ENCODE results near the gene ASAH2. TPM values are rescaled to one million over a fixed set of nuclear protein-coding genes. Genes with fewer than 3 reads are reported as not detected.
A peak's percentile ranks its signal among the peaks of the same experiment; 100 is the strongest.

ASAH2 gene
- 1 to 10 TPM in 1 of 2 donors, under 1 TPM in 1; 0.75 to 1.0 TPM for total RNA-seq
- 1 to 10 TPM; 1.0 to 3.0 TPM for polyA plus RNA-seq

GRCh38 chr10:50251394-50251793 lies at the start of gene ASAH2:
Gene ASAH2, minus strand, starts transcription at chr10:50251516. Its CDS starts 2,906 bp downstream, at chr10:50248610.
- H3K9me3 ChIP-seq (ENCODE audit: control insufficient read depth in 4 of 4, low read length in 3 of 4) = no peaks in the 10 kb centered on the region
- no peak within 1 kb of the TSS for H3K4me3 ChIP-seq (ENCODE audit: low read depth in 1 of 3, low read length in 3 of 3)

More at GRCh38 chr10:50251394-50251793, at the start of gene ASAH2:
- 39% methylated on average over 1 of the region's 1 CpG for WGBS
- no peak within 1 kb of the TSS for H3K9ac ChIP-seq (ENCODE audit: low read depth in 1 of 2, low read length in 2 of 2)
- no peak for DNase-seq (ENCODE audit: low spot score)
- no peaks in the 10 kb centered on the region for H3K36me3 ChIP-seq (ENCODE audit: control insufficient read depth in 4 of 4, insufficient read depth in 3 of 4, low read depth in 1 of 4, low read length in 3 of 4)
- H3K27me3 ChIP-seq (ENCODE audit: control insufficient read depth in 4 of 4, insufficient read depth in 4 of 4, low read length in 3 of 4) = no peaks in the 10 kb centered on the region
- H3K4me1 ChIP-seq (ENCODE audit: control insufficient read depth in 4 of 4, insufficient read depth in 4 of 4, low read length in 3 of 4) = peaks cover 4 to 35% (median 28%) of the 10 kb centered on the region in 4 donors
- H3K27ac ChIP-seq (ENCODE audit: low read depth in 1 of 2, low read length in 2 of 2) = peak within 1 kb of the TSS; percentile 17 to 27
- TF ChIP-seq HNF4A (conservative IDR thresholded peaks at IDR 0.05) (peak; percentile 53 to 65), YY1 (IDR thresholded peaks at IDR 0.05) (peak; percentile 9), SP1 (IDR thresholded peaks at IDR 0.05) (peak; percentile 39), EGR1 (IDR thresholded peaks at IDR 0.05; ENCODE audit: low read depth in 2 of 2) (no peak), HNF4G (IDR thresholded peaks at IDR 0.05) (no peak), GABPA (IDR thresholded peaks at IDR 0.05 in 1 of 2, conservative IDR thresholded peaks at IDR 0.05 in 1 of 2) (no peak), RAD21 (IDR thresholded peaks at IDR 0.05) (no peak), NR2F2 (IDR thresholded peaks at IDR 0.05) (no peak), TAF1 (conservative IDR thresholded peaks at IDR 0.05) (no peak), JUND (IDR thresholded peaks at IDR 0.05) (no peak), FOXA2 (IDR thresholded peaks at IDR 0.05) (no peak), ATF3 (IDR thresholded peaks at IDR 0.05) (no peak), RXRA (IDR thresholded peaks at IDR 0.05) (peak; percentile 30 to 53), FOXA1 (IDR thresholded peaks at IDR 0.05) (no peak), ZBTB33 (IDR thresholded peaks at IDR 0.05) (no peak)
- TF ChIP-seq, protein P1, sequence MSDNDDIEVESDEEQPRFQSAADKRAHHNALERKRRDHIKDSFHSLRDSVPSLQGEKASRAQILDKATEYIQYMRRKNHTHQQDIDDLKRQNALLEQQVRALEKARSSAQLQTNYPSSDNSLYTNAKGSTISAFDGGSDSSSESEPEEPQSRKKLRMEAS (IDR thresholded peaks at IDR 0.05) = no peak
- TF ChIP-seq, protein P2, sequence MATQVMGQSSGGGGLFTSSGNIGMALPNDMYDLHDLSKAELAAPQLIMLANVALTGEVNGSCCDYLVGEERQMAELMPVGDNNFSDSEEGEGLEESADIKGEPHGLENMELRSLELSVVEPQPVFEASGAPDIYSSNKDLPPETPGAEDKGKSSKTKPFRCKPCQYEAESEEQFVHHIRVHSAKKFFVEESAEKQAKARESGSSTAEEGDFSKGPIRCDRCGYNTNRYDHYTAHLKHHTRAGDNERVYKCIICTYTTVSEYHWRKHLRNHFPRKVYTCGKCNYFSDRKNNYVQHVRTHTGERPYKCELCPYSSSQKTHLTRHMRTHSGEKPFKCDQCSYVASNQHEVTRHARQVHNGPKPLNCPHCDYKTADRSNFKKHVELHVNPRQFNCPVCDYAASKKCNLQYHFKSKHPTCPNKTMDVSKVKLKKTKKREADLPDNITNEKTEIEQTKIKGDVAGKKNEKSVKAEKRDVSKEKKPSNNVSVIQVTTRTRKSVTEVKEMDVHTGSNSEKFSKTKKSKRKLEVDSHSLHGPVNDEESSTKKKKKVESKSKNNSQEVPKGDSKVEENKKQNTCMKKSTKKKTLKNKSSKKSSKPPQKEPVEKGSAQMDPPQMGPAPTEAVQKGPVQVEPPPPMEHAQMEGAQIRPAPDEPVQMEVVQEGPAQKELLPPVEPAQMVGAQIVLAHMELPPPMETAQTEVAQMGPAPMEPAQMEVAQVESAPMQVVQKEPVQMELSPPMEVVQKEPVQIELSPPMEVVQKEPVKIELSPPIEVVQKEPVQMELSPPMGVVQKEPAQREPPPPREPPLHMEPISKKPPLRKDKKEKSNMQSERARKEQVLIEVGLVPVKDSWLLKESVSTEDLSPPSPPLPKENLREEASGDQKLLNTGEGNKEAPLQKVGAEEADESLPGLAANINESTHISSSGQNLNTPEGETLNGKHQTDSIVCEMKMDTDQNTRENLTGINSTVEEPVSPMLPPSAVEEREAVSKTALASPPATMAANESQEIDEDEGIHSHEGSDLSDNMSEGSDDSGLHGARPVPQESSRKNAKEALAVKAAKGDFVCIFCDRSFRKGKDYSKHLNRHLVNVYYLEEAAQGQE (IDR thresholded peaks at IDR 0.05) = no peak
- TF ChIP-seq, protein P3, sequence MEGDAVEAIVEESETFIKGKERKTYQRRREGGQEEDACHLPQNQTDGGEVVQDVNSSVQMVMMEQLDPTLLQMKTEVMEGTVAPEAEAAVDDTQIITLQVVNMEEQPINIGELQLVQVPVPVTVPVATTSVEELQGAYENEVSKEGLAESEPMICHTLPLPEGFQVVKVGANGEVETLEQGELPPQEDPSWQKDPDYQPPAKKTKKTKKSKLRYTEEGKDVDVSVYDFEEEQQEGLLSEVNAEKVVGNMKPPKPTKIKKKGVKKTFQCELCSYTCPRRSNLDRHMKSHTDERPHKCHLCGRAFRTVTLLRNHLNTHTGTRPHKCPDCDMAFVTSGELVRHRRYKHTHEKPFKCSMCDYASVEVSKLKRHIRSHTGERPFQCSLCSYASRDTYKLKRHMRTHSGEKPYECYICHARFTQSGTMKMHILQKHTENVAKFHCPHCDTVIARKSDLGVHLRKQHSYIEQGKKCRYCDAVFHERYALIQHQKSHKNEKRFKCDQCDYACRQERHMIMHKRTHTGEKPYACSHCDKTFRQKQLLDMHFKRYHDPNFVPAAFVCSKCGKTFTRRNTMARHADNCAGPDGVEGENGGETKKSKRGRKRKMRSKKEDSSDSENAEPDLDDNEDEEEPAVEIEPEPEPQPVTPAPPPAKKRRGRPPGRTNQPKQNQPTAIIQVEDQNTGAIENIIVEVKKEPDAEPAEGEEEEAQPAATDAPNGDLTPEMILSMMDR (IDR thresholded peaks at IDR 0.05; ENCODE audit: low read depth, low read length, missing input control) = no peak
